GM21526 (cell line): Measurements from ENCODE around the gene CYP19A1.
"Not testable (repeated sequence)": the region's sequence is repeated elsewhere in the genome, so short reads cannot be mapped to it uniquely, and the experiment has no call there.

ENCODE experiments used
- ATAC-seq: cut with Tn5 transposase; IDR thresholded peaks from one replicate; pipeline ENCODE4 v1.9.1; 2021; ENCODE audit warnings: moderate library complexity; ENCODE audit not compliant: unreplicated experiment, low FRiP score

The CYP19A1 gene

GRCh38 chr15:51190424-51191068 lies 147.8 kb downstream of the CYP19A1 start:
- ATAC-seq: no peak

GRCh38 chr15:51189669-51190385 lies 148.6 kb downstream of the CYP19A1 start:
- ATAC-seq: no peak

GRCh38 chr15:51188791-51189190 lies 149.6 kb downstream of the CYP19A1 start:
- not testable (repeated sequence) for ATAC-seq

GRCh38 chr15:51186891-51187290 lies 151.5 kb downstream of the CYP19A1 start:
- ATAC-seq: no peak

GRCh38 chr15:51186181-51186705 lies 152.2 kb downstream of the CYP19A1 start:
- no peak for ATAC-seq

GRCh38 chr15:51185213-51186159 lies 152.9 kb downstream of the CYP19A1 start:
- no peak for ATAC-seq

GRCh38 chr15:51184627-51185026 lies 153.8 kb downstream of the CYP19A1 start:
- no peak for ATAC-seq

GRCh38 chr15:51183076-51183475 lies 155.3 kb downstream of the CYP19A1 start:
- ATAC-seq: no peak

- no peak for ATAC-seq
Measured at GRCh38 chr15:51181905-51182304, 156.5 kb downstream of the CYP19A1 start.

GRCh38 chr15:51181221-51181620 lies 157.2 kb downstream of the CYP19A1 start:
- ATAC-seq: no peak

- ATAC-seq: no peak
Measured at GRCh38 chr15:51180534-51180933, 157.9 kb downstream of the CYP19A1 start.

GRCh38 chr15:51180011-51180410 lies 158.4 kb downstream of the CYP19A1 start:
- no peak for ATAC-seq

- ATAC-seq: no peak
Measured at GRCh38 chr15:51172193-51172592, 166.2 kb downstream of the CYP19A1 start.

GRCh38 chr15:51171634-51171932 lies 166.8 kb downstream of the CYP19A1 start:
- ATAC-seq: no peak

- ATAC-seq: no peak
Measured at GRCh38 chr15:51170882-51171633, 167.3 kb downstream of the CYP19A1 start.

- ATAC-seq: no peak
Measured at GRCh38 chr15:51168700-51169099, 169.7 kb downstream of the CYP19A1 start.

- no peak for ATAC-seq
Measured at GRCh38 chr15:51163843-51164242, 174.6 kb downstream of the CYP19A1 start.

- ATAC-seq: no peak
Measured at GRCh38 chr15:51162865-51163762, 175.3 kb downstream of the CYP19A1 start.

GRCh38 chr15:51161491-51162220 lies 176.7 kb downstream of the CYP19A1 start:
- ATAC-seq: no peak
